Fibroblast of gingiva (primary cell): ENCODE results near the gene TRAF2.
"Not testable (repeated sequence)": the region's sequence is repeated elsewhere in the genome, so short reads cannot be mapped to it uniquely, and the experiment has no call there.

Experiments used
- DNase-seq: peaks from one replicate; pipeline ENCODE4 v3.0.0-alpha.2; 2011; ENCODE audit warnings: low read depth

TRAF2 gene

GRCh38 chr9:136885950-136886578 lies at the start of gene TRAF2:
Gene TRAF2, plus strand, starts transcription at chr9:136886516. Its CDS starts 12,225 bp downstream, at chr9:136898741.
- DNase-seq: peak; percentile 100

- no peak for DNase-seq
Observed at GRCh38 chr9:136837146-136837855, 49.0 kb upstream of the TRAF2 start.

- not testable (repeated sequence) for DNase-seq
Observed at GRCh38 chr9:136837856-136838277, 48.4 kb upstream of the TRAF2 start.

GRCh38 chr9:136838314-136839228 lies 47.7 kb upstream of the TRAF2 start:
- DNase-seq: no peak

GRCh38 chr9:136839229-136840139 lies 46.8 kb upstream of the TRAF2 start:
- DNase-seq: no peak

- no peak for DNase-seq
Observed at GRCh38 chr9:136840140-136840876, 46.0 kb upstream of the TRAF2 start.

GRCh38 chr9:136840877-136841645 lies 45.3 kb upstream of the TRAF2 start:
- DNase-seq: peak; percentile 51

- DNase-seq: not testable (repeated sequence)
Observed at GRCh38 chr9:136841646-136842379, 44.5 kb upstream of the TRAF2 start.

- DNase-seq: peak; percentile 60
Observed at GRCh38 chr9:136842380-136842948, 43.9 kb upstream of the TRAF2 start, which contains the start of gene AJM1. Gene AJM1, plus strand, starts transcription at chr9:136842478. Its CDS starts 1,937 bp downstream, at chr9:136844415.

GRCh38 chr9:136843159-136843800 lies 43.0 kb upstream of the TRAF2 start:
- not testable (repeated sequence) for DNase-seq

GRCh38 chr9:136843801-136844740 lies 42.2 kb upstream of the TRAF2 start:
- not testable (repeated sequence) for DNase-seq

- no peak for DNase-seq
Observed at GRCh38 chr9:136844761-136845464, 41.4 kb upstream of the TRAF2 start.

GRCh38 chr9:136845465-136846260 lies 40.7 kb upstream of the TRAF2 start:
- no peak for DNase-seq

GRCh38 chr9:136846376-136847087 lies 39.8 kb upstream of the TRAF2 start:
- no peak for DNase-seq
